ACHN (cell line): ENCODE data around the gene NPAS2.
A peak's percentile ranks its signal among the peaks of the same experiment; 100 is the strongest.

ENCODE experiments used
- DNase-seq: peaks from one replicate; pipeline ENCODE4 v3.0.0-alpha.2; 2015
- in situ Hi-C: cut with HindIII; loops from 2 replicates; pipeline ENCODE4 v1.10.0; 2017; ENCODE audit warnings: low sequenced_read_pairs, low pct_ligation_motif_present, low pct_unique_long_range_greater_than_20kb

The NPAS2 gene

GRCh38 chr2:101006065-101006715 lies 186.3 kb downstream of the NPAS2 start:
- DNase-seq = no peak
- in situ Hi-C loops = no loop called here

- no peak for DNase-seq
Measured at GRCh38 chr2:101007415-101008345, 187.7 kb downstream of the NPAS2 start.

GRCh38 chr2:101011152-101011551 lies 191.2 kb downstream of the NPAS2 start:
- in situ Hi-C loops = no loop called here
- DNase-seq = no peak

More at GRCh38 chr2:101007415-101008345, 187.7 kb downstream of the NPAS2 start:
- in situ Hi-C loops = no loop called here

GRCh38 chr2:101012054-101012705 lies 192.2 kb downstream of the NPAS2 start:
- in situ Hi-C loops = no loop called here

GRCh38 chr2:101012706-101013181 lies 192.8 kb downstream of the NPAS2 start:
- in situ Hi-C loops = no loop called here
- peak; percentile 61 for DNase-seq

More at GRCh38 chr2:101012054-101012705, 192.2 kb downstream of the NPAS2 start:
- DNase-seq = no peak

DNA sequence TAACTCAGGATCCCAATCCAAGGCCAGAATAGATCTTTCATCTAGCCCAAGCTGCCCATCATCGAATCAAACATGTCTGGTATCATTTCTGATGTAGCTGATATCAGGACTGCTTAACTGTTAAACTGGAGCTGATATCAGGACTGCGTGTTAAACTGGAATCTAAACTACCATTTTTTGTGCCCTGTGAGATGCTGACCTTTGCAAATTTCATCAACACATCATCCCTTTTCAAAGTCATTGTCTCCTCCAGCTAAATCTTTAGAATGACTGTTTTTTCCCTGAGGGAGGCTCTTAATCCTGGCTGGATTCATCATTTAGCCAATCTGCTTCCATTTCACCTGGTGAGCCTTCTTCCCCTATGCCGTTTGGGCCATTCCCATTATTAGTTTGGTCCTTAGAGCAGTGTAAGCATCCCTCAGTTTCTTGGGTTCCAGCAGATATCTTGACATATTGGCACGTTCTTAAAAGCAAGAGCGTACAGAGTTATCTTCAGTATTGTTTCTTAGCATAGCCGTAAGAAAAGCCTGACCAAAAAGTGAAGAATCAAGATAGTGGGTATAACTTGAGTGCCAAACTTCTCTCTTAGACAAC lies 194.4 kb downstream of the NPAS2 start:
- in situ Hi-C loops = no loop called here
- no peak for DNase-seq

- in situ Hi-C loops = no loop called here
- DNase-seq = no peak
Measured at GRCh38 chr2:101017371-101017770, 197.4 kb downstream of the NPAS2 start.

DNA sequence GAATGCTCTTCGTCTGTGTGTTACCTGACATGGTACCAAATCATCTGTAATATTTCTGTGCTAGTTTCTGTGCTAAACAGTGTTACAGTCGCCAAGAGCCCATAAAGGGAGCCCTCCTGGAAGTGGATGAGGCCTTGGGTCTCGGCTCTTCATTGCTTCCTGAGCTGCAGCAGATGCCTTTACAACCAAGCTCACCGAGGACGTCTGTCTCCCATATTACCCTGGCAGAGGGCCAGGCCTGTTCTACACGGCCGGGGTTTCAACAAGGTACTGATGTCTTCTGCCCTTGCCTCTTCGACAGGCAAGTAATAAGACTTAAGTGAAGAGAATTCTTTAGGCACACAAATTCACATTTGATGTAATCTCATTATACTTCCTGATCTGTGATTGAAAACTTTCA lies 199.0 kb downstream of the NPAS2 start:
- DNase-seq = no peak
- in situ Hi-C loops = no loop called here

GRCh38 chr2:101022221-101022620 lies 202.3 kb downstream of the NPAS2 start:
- DNase-seq = no peak
- in situ Hi-C loops = no loop called here

- in situ Hi-C loops = no loop called here
- DNase-seq = no peak
Measured at GRCh38 chr2:101023327-101024107, 203.6 kb downstream of the NPAS2 start.

GRCh38 chr2:101025561-101025960 lies 205.6 kb downstream of the NPAS2 start:
- in situ Hi-C loops = no loop called here
- DNase-seq = no peak

GRCh38 chr2:101026253-101026701 lies 206.3 kb downstream of the NPAS2 start:
- no peak for DNase-seq
- in situ Hi-C loops = no loop called here

- DNase-seq = no peak
- in situ Hi-C loops = no loop called here
Measured at GRCh38 chr2:101026923-101027469, 207.1 kb downstream of the NPAS2 start.

DNA sequence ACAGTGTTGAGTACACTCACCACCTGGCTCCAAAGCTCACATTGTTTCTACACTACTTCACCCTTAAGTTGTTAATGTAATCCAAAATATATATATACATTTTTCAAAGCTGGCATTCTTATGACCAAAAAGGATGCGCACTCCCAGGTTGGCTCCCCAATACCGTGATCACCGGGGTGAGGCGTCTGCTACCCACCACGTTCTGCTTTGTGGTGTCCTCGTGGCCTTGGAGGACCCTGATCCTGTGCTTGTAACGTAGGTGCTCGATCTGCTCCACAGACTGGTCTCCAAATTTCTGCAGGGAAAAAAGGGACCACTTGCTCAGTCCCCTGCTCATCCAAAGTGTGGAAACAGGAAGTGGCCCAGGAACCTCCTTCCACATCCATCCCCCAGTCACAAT lies 207.9 kb downstream of the NPAS2 start:
- no peak for DNase-seq
- in situ Hi-C loops = no loop called here

GRCh38 chr2:101030866-101031554 lies 211.1 kb downstream of the NPAS2 start:
- in situ Hi-C loops = no loop called here
- no peak for DNase-seq

DNA sequence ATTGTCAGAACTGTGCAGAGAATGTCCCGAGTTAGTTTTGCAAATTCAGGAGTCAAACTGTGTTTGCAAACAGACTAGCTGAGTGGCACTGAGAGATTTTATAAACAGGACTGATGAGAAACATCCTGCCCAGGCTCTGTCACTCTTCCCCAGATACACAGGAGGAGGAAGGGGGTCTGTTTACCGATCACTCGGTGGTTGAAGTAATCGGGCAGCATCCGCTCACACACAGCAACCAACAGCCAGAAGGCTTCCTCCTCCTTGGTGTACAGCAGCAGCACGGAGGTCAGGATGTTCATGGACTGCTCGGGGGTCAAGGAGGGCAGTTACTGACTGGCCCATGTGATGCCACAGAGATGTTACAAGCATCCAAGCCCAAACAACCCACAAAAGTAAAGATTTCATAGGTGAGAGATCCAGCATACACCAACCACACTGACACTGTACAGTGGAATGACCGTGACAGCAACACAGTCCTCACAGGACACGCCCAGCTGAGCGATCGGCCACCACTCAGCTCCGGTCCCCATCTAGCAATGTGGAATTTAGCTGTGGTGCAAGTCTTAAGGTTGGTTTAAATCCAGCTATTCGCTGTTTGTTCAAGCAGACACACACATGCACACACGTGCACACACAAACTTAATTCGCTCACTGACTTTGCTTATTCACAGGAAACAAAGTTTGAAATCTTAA lies 212.3 kb downstream of the NPAS2 start:
- in situ Hi-C loops = no loop called here
- DNase-seq = no peak

- DNase-seq = peak; percentile 47
- in situ Hi-C loops = no loop called here
Measured at GRCh38 chr2:101036562-101036961, 216.6 kb downstream of the NPAS2 start.
